HL-60/S4 treated with phorbol 12-myristate 13-acetate at 8.2 ng/mL for 4 days and 3 days (cell line): Measurements from ENCODE around the gene SASH1.
"Not testable (repeated sequence)": the region's sequence is repeated elsewhere in the genome, so short reads cannot be mapped to it uniquely, and the experiment has no call there.

Experiments used
- in situ Hi-C: fragments of 300-500 bp; cut with MboI; formaldehyde crosslinking; loops from 2 replicates; pipeline ENCODE4 v1.15.0; 2022; ENCODE audit warnings: low sequenced_read_pairs

The SASH1 gene

GRCh38 chr6:148364056-148364824, 21.6 kb downstream of the SASH1 start:
- in situ Hi-C loops: no loop called here

- in situ Hi-C loops: no loop called here
Measured at GRCh38 chr6:148365041-148365440, 22.4 kb downstream of the SASH1 start.

- in situ Hi-C loops: no loop called here
Measured at GRCh38 chr6:148367411-148368024, 24.9 kb downstream of the SASH1 start.

- in situ Hi-C loops: no loop called here
Measured at GRCh38 chr6:148370176-148370575, 27.5 kb downstream of the SASH1 start.

GRCh38 chr6:148374040-148374774, 31.6 kb downstream of the SASH1 start:
- in situ Hi-C loops: no loop called here

GRCh38 chr6:148375401-148375800, 32.8 kb downstream of the SASH1 start:
- in situ Hi-C loops: no loop called here

- in situ Hi-C loops: no loop called here
Measured at GRCh38 chr6:148379481-148379880, 36.8 kb downstream of the SASH1 start.

GRCh38 chr6:148379966-148380713, 37.5 kb downstream of the SASH1 start:
- in situ Hi-C loops: no loop called here

GRCh38 chr6:148382051-148382450, 39.4 kb downstream of the SASH1 start:
- in situ Hi-C loops: not testable (repeated sequence)

- in situ Hi-C loops: no loop called here
Measured at GRCh38 chr6:148382861-148383260, 40.2 kb downstream of the SASH1 start.

- in situ Hi-C loops: no loop called here
Measured at GRCh38 chr6:148383658-148384368, 41.2 kb downstream of the SASH1 start.

GRCh38 chr6:148385379-148385778, 42.7 kb downstream of the SASH1 start:
- in situ Hi-C loops: no loop called here

GRCh38 chr6:148388521-148388920, 45.9 kb downstream of the SASH1 start:
- in situ Hi-C loops: no loop called here

GRCh38 chr6:148389086-148389485, 46.4 kb downstream of the SASH1 start:
- in situ Hi-C loops: no loop called here

GRCh38 chr6:148389917-148390316, 47.3 kb downstream of the SASH1 start:
- in situ Hi-C loops: no loop called here

GRCh38 chr6:148392127-148392526, 49.5 kb downstream of the SASH1 start:
- in situ Hi-C loops: not testable (repeated sequence)

GRCh38 chr6:148392671-148393070, 50.0 kb downstream of the SASH1 start:
- in situ Hi-C loops: no loop called here

GRCh38 chr6:148395583-148396101, 53.0 kb downstream of the SASH1 start:
- in situ Hi-C loops: no loop called here

GRCh38 chr6:148396411-148396810, 53.8 kb downstream of the SASH1 start:
- in situ Hi-C loops: no loop called here

GRCh38 chr6:148396926-148397325, 54.3 kb downstream of the SASH1 start:
- in situ Hi-C loops: no loop called here
